ENCODE results near the gene CAPS2. TPM values are rescaled to one million over a fixed set of nuclear protein-coding genes. Genes with fewer than 3 reads are reported as not detected.

CAPS2 gene
- total RNA-seq, 1 donor: 12.9 TPM

GRCh38 chr12:75269209-75269608 lies 60.9 kb downstream of the CAPS2 start:
- no peak for TF ChIP-seq CTCF (IDR thresholded peaks at IDR 0.05; ENCODE audit: insufficient read depth, low read length)
- no peak for DNase-seq (ENCODE audit: low read depth)
- H3K4me3 ChIP-seq (ENCODE audit: low read depth, low read length): no peak overlapping the region

- no peak for DNase-seq (ENCODE audit: low read depth)
- H3K4me3 ChIP-seq (ENCODE audit: low read depth, low read length): no peak overlapping the region
- TF ChIP-seq CTCF (IDR thresholded peaks at IDR 0.05; ENCODE audit: insufficient read depth, low read length): no peak
Measured at GRCh38 chr12:75260316-75260715, 69.8 kb downstream of the CAPS2 start.

DNA sequence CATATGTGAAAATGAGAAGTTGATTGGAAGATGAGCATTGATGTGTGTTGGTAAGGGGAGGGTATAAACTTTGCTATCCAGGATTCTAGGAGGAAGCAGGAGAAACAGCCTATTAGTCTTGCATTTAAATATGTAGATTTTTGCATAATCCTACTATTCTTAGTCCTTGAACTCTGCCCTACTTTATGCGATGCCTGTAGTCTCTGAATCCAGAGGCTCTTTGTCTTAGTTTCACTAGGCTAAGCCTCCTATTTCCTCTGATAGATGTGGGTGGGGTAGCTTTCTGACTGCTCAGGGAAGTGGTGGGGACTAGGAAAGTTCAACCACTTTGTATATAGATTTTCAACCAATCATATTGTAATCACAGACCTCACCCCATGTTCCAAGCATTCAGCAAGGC lies 71.0 kb downstream of the CAPS2 start:
- no peak for DNase-seq (ENCODE audit: low read depth)
- no peak for TF ChIP-seq CTCF (IDR thresholded peaks at IDR 0.05; ENCODE audit: insufficient read depth, low read length)

GRCh38 chr12:75257510-75257909 lies 72.6 kb downstream of the CAPS2 start:
- H3K4me3 ChIP-seq (ENCODE audit: low read depth, low read length): peak overlapping the region; percentile 20
- no peak for DNase-seq (ENCODE audit: low read depth)
- no peak for TF ChIP-seq CTCF (IDR thresholded peaks at IDR 0.05; ENCODE audit: insufficient read depth, low read length)

More for the DNA sequence above, 71.0 kb downstream of the CAPS2 start:
- no peak overlapping the region for H3K4me3 ChIP-seq (ENCODE audit: low read depth, low read length)

- no peak overlapping the region for H3K4me3 ChIP-seq (ENCODE audit: low read depth, low read length)
- no peak for DNase-seq (ENCODE audit: low read depth)
- no peak for TF ChIP-seq CTCF (IDR thresholded peaks at IDR 0.05; ENCODE audit: insufficient read depth, low read length)
Measured at GRCh38 chr12:75245108-75245507, 85.0 kb downstream of the CAPS2 start.

GRCh38 chr12:75239987-75240386 lies 90.1 kb downstream of the CAPS2 start:
- no peak overlapping the region for H3K4me3 ChIP-seq (ENCODE audit: low read depth, low read length)
- TF ChIP-seq CTCF (IDR thresholded peaks at IDR 0.05; ENCODE audit: insufficient read depth, low read length): no peak
- no peak for DNase-seq (ENCODE audit: low read depth)

GRCh38 chr12:75236206-75236605 lies 93.9 kb downstream of the CAPS2 start:
- no peak overlapping the region for H3K4me3 ChIP-seq (ENCODE audit: low read depth, low read length)
- no peak for TF ChIP-seq CTCF (IDR thresholded peaks at IDR 0.05; ENCODE audit: insufficient read depth, low read length)
- no peak for DNase-seq (ENCODE audit: low read depth)

All from fibroblast of the aortic adventitia (primary cell).